SK-N-SH treated with all-trans-retinoic acid at 6 μM for 48 hours (cell line): ENCODE data around the gene VPS13D.

Source experiments
- ATAC-seq: fragments of 200-7000 bp; cut with Tn5 transposase; 3 replicates; pipeline ENCODE4 v1.9.1; 2020; ENCODE audit warnings: mild to moderate bottlenecking, moderate library complexity
- ARNTL ChIP-seq: fragments of 450-650 bp; formaldehyde crosslinking; IDR thresholded peaks from 2 replicates; pipeline ENCODE4 v1.5.0; 2020; ENCODE audit warnings: low read depth, mild to moderate bottlenecking, moderate library complexity, borderline replicate concordance
- BACH2 ChIP-seq: fragments of 250-450 bp; sonication (Bioruptor Pico); IDR thresholded peaks from 2 replicates; pipeline ENCODE4 v1.9.0; 2021; ENCODE audit warnings: mild to moderate bottlenecking, borderline replicate concordance
- CSDC2 ChIP-seq: fragments of 250-450 bp; sonication (Bioruptor Pico); IDR thresholded peaks from 2 replicates; pipeline ENCODE4 v1.5.0; 2020; ENCODE audit warnings: mild to moderate bottlenecking, moderate library complexity
- ESRRG ChIP-seq: fragments of 250-450 bp; sonication (Bioruptor Pico); IDR thresholded peaks from 2 replicates; pipeline ENCODE4 v1.6.1; 2021; ENCODE audit warnings: mild to moderate bottlenecking
- GLIS3 ChIP-seq: fragments of 250-450 bp; sonication (Bioruptor Pico); IDR thresholded peaks from 2 replicates; pipeline ENCODE4 v1.5.0; 2020; ENCODE audit warnings: mild to moderate bottlenecking, moderate library complexity
- ISL1 ChIP-seq: fragments of 250-450 bp; sonication (Bioruptor Pico); IDR thresholded peaks from 2 replicates; pipeline ENCODE4 v2.1.2; 2022; ENCODE audit warnings: mild to moderate bottlenecking, moderate library complexity
- OSR1 ChIP-seq: fragments of 250-450 bp; sonication (Bioruptor Pico); IDR thresholded peaks from 2 replicates; pipeline ENCODE4 v1.8.0; 2022; ENCODE audit warnings: moderate library complexity, mild to moderate bottlenecking, inconsistent platforms
- PATZ1 ChIP-seq: fragments of 250-450 bp; sonication (Bioruptor Pico); IDR thresholded peaks from 2 replicates; pipeline ENCODE4 v1.8.0; 2020; ENCODE audit warnings: mild to moderate bottlenecking, moderate library complexity, borderline replicate concordance
- PPARA ChIP-seq: fragments of 250-450 bp; sonication (Bioruptor Pico); IDR thresholded peaks from 2 replicates; pipeline ENCODE4 v1.5.0; 2020; ENCODE audit warnings: mild to moderate bottlenecking, borderline replicate concordance
- RARB ChIP-seq: fragments of 250-450 bp; sonication (Bioruptor Pico); IDR thresholded peaks from 2 replicates; pipeline ENCODE4 v1.8.0; 2021; ENCODE audit warnings: mild to moderate bottlenecking, moderate library complexity
- SNAI2 ChIP-seq: fragments of 250-450 bp; sonication (Bioruptor Pico); IDR thresholded peaks from 2 replicates; pipeline ENCODE4 v1.5.0; 2020; ENCODE audit warnings: mild to moderate bottlenecking, moderate library complexity
- TCF4 ChIP-seq: fragments of 250-450 bp; sonication (Bioruptor Pico); IDR thresholded peaks from 2 replicates; pipeline ENCODE4 v1.8.0; 2021; ENCODE audit warnings: mild to moderate bottlenecking, moderate library complexity, borderline replicate concordance
- TOX ChIP-seq: fragments of 250-450 bp; sonication (Bioruptor Pico); IDR thresholded peaks from 2 replicates; pipeline ENCODE4 v1.8.0; 2021; ENCODE audit warnings: mild to moderate bottlenecking, moderate library complexity, borderline replicate concordance
- TSHZ2 ChIP-seq: fragments of 250-450 bp; sonication (Bioruptor Pico); IDR thresholded peaks from 2 replicates; pipeline ENCODE4 v1.5.0; 2020; ENCODE audit warnings: mild to moderate bottlenecking, moderate library complexity
- ZC3H10 ChIP-seq: fragments of 250-450 bp; sonication (Bioruptor Pico); IDR thresholded peaks from 2 replicates; pipeline ENCODE4 v1.5.1; 2021; ENCODE audit warnings: mild to moderate bottlenecking, moderate library complexity
- ZFP3 ChIP-seq: fragments of 250-450 bp; sonication (Bioruptor Pico); IDR thresholded peaks from 2 replicates; pipeline ENCODE4 v1.5.0; 2020; ENCODE audit warnings: mild to moderate bottlenecking, moderate library complexity
- ZFP30 ChIP-seq: fragments of 450-650 bp; formaldehyde crosslinking; IDR thresholded peaks from 2 replicates; pipeline ENCODE4 v1.5.0; 2022; ENCODE audit warnings: mild to moderate bottlenecking, moderate library complexity
- ZNF565 ChIP-seq: fragments of 450-650 bp; formaldehyde crosslinking; conservative IDR thresholded peaks from 2 replicates; pipeline ENCODE4 v1.5.0; 2020; ENCODE audit warnings: low read depth, mild to moderate bottlenecking, moderate library complexity
- ZNF70 ChIP-seq: fragments of 450-650 bp; formaldehyde crosslinking; IDR thresholded peaks from 2 replicates; pipeline ENCODE4 v1.5.0; 2020; ENCODE audit warnings: mild to moderate bottlenecking, moderate library complexity
- ZNF8 ChIP-seq: fragments of 450-650 bp; formaldehyde crosslinking; IDR thresholded peaks from 2 replicates; pipeline ENCODE4 v1.5.0; 2020; ENCODE audit warnings: mild to moderate bottlenecking, moderate library complexity
- TF ChIP-seq, protein P1 (sequence below): fragments of 250-450 bp; sonication (Bioruptor Pico); IDR thresholded peaks from 2 replicates; pipeline ENCODE4 v1.8.0; 2021; ENCODE audit warnings: low read depth, mild to moderate bottlenecking, moderate library complexity, borderline replicate concordance
- TF ChIP-seq, protein P2 (sequence below): fragments of 250-450 bp; sonication (Bioruptor Pico); IDR thresholded peaks from 2 replicates; pipeline ENCODE4 v1.5.1; 2020; ENCODE audit warnings: low read depth, mild to moderate bottlenecking, moderate library complexity

Gene VPS13D

GRCh38 chr1:12204754-12205658, 24.8 kb upstream of the VPS13D start:
- no peak for ATAC-seq

DNA sequence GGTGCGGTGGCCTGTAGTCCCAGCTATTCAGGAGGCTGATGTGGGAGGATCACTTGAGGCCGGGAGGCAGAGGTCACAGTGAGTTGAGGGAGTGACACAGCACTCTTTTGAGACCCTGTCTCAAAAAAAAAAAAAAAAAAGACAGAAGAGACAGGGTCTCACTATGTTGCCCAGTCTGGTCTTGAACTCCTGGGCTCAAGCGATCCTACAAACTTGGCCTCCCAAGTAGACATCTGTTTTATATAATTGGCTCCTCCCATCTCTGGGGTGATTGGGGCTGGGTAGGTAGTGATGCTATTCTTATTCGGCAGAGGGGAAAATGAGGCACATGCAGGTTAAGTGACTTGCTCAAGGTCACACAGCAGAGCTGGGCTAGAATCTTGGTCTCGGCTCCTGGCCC, 23.6 kb upstream of the VPS13D start:
- TF ChIP-seq ZC3H10 (no peak), TCF4 (CRISPR knock-in tag) (no peak), ZNF565 (CRISPR knock-in tag) (no peak), BACH2 (CRISPR knock-in tag) (no peak), ZFP3 (no peak), ISL1 (CRISPR knock-in tag) (no peak), OSR1 (no peak), ARNTL (CRISPR knock-in tag) (no peak), ZNF70 (no peak)
- TF ChIP-seq, protein P1, sequence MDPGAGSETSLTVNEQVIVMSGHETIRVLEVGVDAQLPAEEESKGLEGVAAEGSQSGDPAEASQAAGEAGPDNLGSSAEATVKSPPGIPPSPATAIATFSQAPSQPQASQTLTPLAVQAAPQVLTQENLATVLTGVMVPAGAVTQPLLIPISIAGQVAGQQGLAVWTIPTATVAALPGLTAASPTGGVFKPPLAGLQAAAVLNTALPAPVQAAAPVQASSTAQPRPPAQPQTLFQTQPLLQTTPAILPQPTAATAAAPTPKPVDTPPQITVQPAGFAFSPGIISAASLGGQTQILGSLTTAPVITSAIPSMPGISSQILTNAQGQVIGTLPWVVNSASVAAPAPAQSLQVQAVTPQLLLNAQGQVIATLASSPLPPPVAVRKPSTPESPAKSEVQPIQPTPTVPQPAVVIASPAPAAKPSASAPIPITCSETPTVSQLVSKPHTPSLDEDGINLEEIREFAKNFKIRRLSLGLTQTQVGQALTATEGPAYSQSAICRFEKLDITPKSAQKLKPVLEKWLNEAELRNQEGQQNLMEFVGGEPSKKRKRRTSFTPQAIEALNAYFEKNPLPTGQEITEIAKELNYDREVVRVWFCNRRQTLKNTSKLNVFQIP (CRISPR knock-in tag): no peak
- no peak for ATAC-seq

More at GRCh38 chr1:12204754-12205658, 24.8 kb upstream of the VPS13D start:
- TF ChIP-seq ZC3H10: no peak
- TF ChIP-seq ZFP30 (CRISPR knock-in tag): no peak
- TF ChIP-seq GLIS3: no peak
- no peak for TF ChIP-seq TOX (CRISPR knock-in tag)
- TF ChIP-seq TCF4 (CRISPR knock-in tag): no peak
- no peak for TF ChIP-seq OSR1
- TF ChIP-seq ISL1 (CRISPR knock-in tag): no peak
- no peak for TF ChIP-seq ZNF565 (CRISPR knock-in tag)
- no peak for TF ChIP-seq PATZ1
- TF ChIP-seq SNAI2 (CRISPR knock-in tag): no peak
- no peak for TF ChIP-seq ESRRG
- no peak for TF ChIP-seq PPARA (CRISPR knock-in tag)
- TF ChIP-seq ZNF8 (CRISPR knock-in tag): no peak
- no peak for TF ChIP-seq RARB (CRISPR knock-in tag)
- TF ChIP-seq ARNTL (CRISPR knock-in tag): no peak
- TF ChIP-seq TSHZ2 (CRISPR knock-in tag): no peak
- TF ChIP-seq CSDC2 (CRISPR knock-in tag): no peak
- TF ChIP-seq BACH2 (CRISPR knock-in tag): no peak
- TF ChIP-seq, protein P2, sequence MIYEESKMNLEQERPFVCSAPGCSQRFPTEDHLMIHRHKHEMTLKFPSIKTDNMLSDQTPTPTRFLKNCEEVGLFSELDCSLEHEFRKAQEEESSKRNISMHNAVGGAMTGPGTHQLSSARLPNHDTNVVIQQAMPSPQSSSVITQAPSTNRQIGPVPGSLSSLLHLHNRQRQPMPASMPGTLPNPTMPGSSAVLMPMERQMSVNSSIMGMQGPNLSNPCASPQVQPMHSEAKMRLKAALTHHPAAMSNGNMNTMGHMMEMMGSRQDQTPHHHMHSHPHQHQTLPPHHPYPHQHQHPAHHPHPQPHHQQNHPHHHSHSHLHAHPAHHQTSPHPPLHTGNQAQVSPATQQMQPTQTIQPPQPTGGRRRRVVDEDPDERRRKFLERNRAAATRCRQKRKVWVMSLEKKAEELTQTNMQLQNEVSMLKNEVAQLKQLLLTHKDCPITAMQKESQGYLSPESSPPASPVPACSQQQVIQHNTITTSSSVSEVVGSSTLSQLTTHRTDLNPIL (CRISPR knock-in tag): no peak
- no peak for TF ChIP-seq ZFP3

DNA sequence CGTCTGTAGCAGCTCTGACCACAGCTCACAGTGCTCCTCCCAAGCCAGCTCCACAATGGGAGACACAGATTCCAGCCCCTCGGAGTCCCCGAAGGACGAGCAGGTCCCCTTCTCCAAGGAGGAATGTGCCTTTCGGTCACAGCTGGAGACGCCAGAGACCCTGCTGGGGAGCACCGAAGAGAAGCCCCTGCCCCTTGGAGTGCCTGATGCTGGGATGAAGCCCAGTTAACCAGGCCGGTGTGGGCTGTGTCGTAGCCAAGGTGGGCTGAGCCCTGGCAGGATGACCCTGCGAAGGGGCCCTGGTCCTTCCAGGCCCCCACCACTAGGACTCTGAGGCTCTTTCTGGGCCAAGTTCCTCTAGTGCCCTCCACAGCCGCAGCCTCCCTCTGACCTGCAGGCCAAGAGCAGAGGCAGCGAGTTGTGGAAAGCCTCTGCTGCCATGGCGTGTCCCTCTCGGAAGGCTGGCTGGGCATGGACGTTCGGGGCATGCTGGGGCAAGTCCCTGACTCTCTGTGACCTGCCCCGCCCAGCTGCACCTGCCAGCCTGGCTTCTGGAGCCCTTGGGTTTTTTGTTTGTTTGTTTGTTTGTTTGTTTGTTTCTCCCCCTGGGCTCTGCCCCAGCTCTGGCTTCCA, 22.9 kb upstream of the VPS13D start:
- TF ChIP-seq ZNF70: no peak
- TF ChIP-seq TOX (CRISPR knock-in tag): no peak
- TF ChIP-seq CSDC2 (CRISPR knock-in tag): no peak
- TF ChIP-seq ARNTL (CRISPR knock-in tag): no peak
- no peak for TF ChIP-seq ZFP3
- TF ChIP-seq ISL1 (CRISPR knock-in tag): no peak
- TF ChIP-seq RARB (CRISPR knock-in tag): no peak
- no peak for TF ChIP-seq ZC3H10
- TF ChIP-seq TCF4 (CRISPR knock-in tag): no peak
- TF ChIP-seq TSHZ2 (CRISPR knock-in tag): no peak
- TF ChIP-seq ESRRG: no peak
- TF ChIP-seq, protein P2 (CRISPR knock-in tag): no peak
- no peak for TF ChIP-seq ZNF8 (CRISPR knock-in tag)
- no peak for TF ChIP-seq BACH2 (CRISPR knock-in tag)
- TF ChIP-seq OSR1: no peak
- no peak for TF ChIP-seq ZNF565 (CRISPR knock-in tag)
- no peak for TF ChIP-seq SNAI2 (CRISPR knock-in tag)
- no peak for TF ChIP-seq ZFP30 (CRISPR knock-in tag)
- TF ChIP-seq GLIS3: no peak
- ATAC-seq: no peak
